Stimulated activated naive CD4-positive, alpha-beta T cell treated with Interleukin-2 at 50 U/mL for 16 hours (primary cell): ENCODE results near the gene SYNJ2.

Experiments
- DNase-seq: peaks from one replicate; lab custom pipeline; 2025; lab: John Stamatoyannopoulos, UW

SYNJ2 gene

GRCh38 chr6:157978021-157978783, 3.5 kb upstream of the SYNJ2 start:
- DNase-seq, result no peak

DNA sequence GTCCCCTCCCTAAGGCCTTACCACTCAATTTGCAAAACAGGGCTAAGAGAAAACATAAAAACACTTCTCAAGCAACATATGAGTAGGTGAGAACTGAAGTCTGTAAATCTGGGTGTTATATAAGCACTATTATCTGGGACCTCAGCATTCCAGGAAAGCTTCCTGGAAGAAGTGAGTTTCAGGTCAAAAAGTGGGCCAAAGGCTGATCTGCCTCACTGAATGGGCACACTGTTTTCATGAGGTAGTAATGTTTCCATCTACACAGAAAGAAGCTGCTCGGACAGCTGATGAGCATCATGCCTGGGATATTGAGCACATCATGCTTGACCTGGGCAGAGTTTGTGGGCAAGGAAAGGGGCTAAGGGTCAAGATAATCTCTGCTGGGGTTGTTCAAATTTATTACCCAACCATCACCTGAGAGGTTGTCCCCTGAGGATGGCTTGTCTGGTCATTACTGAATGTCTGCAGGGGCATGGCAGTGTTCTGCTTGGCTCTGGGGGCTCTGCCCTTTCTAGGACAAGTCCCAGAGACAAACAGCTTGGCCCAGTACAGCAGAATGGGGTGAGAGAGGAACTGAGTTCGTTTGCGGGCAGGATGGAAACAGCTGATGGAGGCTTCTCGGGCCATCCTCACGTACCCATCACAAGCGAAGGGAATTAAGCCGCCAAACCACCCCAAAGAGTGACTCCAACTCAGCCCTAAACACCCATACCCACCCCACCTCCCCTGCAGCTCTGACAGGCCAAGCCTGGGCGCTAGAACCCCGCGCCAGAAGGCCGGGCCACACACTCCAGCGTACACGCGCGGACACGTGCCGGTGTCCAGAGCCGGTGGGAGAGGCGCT, 1.2 kb upstream of the SYNJ2 start:
- no peak for DNase-seq

- no peak for DNase-seq
Measured at GRCh38 chr6:157981132-157981394, 600 bp upstream of the SYNJ2 start.

DNA sequence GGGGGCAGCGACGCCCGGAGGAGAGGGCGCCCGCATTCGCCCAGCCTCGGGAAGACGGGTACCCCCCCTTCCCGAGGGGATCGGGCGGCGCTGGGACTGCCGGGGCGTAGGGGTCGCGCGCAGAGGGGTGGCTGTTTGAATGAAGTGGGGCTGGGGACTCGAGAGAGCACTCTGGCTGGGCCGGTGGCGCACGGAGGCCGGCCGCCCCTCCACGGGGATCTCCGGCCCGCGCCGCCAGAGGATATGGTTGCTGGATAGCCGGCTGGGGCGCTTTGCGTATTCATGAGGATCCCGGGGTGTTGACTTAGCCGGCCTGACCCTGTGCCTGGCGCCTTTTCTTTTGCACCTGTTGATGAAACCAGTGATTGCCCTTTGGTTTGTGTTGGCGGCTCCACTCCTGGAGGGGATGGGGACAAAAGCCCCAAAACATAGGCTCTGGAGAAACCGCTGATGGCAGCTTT, 469 bp downstream of the SYNJ2 start:
- peak; percentile 13 for DNase-seq

DNA sequence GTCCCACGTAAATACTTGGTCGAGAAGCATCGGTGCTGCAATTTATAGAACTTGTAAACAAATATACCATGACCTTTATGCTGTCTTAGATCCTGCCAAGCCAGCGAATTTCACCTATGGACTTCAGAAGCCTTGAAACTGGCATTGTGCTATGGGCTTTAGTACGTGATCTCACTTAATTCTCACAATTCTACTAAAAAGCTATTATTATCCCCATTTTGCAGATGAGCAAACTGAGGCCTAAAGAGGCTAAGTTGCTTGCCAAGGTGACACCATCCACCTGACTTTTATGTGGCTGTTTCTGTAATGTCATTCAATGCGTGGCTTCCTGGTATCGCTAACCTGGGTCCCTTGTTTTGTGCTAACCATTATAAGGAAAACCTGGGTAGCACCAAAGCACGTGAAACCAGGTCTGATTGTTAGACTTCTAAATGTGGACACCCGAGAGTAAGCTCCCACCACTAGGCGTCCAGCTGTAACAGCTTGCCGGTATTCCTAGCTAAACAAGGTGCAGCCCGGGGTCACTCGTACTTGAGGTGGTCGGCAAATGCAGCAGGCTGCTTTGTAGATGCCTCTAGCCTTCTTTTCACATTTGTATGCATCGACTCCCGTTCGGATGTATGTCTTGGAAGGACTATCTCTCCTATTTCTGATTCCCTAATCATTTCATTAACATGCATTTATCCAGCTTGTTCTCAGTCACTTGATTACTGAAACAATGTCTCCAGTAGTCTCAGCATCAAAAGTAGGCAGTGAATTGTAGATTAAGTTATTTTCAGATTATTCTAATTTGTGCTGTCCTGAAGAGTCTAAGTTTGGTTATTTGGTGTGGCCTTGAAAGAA, 1.1 kb downstream of the SYNJ2 start:
- no peak for DNase-seq

DNA sequence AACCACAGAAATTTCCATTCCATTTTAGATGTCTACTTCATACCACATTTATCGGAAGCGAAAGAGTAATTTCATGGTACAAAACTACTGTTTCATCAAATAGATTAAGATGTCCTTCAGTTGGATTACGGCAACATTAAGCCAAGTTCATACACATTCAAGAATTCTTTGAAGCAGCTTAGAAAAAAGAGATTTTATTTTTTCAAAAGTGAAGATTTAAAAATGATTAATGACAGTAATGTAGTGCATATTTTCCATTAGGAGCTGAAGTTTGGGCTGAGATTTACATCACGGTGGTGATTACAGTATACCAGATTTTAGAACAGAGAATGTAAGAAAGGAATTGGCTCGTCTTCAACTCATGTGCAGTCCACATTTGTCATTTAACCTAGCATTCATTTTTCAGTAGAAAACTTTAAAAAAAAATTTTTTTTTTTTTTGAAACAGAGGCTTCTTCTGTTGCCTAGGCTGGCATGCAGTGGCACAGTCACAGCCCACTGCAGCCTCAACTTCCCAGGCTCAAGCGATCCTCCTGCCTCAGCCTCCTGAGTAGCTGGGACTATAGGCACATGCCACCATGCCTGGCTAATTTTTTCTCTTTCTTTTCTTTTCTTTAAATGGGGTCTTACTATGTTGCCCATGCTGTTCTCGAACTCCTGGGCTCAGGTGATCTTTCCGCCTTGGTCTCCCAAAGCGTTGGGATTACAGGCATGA, 1.9 kb downstream of the SYNJ2 start:
- DNase-seq, result no peak

- DNase-seq, result no peak
Measured at GRCh38 chr6:157984128-157984527, 2.5 kb downstream of the SYNJ2 start.

DNA sequence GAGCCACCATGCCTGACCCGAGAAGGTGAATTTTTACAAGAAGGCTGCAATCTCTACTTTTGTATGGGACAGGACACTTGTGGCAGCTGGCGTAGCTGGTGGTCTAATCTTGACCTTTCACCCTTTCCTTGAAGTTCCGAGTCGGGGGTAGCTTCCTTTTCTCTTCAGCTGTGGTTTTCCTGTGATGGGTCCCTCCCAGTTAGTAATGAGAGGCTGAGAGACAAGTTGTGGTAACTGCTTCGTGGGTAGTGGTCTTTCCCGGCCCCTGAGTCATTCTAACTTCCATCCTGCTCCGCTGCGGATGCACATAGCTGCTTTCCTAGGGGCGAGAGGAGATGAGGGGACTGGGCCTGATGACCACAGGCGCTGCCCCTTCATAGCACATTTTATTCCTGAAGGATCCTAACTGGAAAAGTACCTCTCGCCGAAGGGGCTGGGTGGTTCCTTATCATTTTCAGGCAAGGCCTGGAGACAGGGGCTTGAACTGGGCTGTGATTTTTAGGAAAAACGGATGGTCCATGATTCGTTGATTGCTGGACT, 3.1 kb downstream of the SYNJ2 start:
- DNase-seq, result no peak

- no peak for DNase-seq
Measured at GRCh38 chr6:157985378-157986155, 3.9 kb downstream of the SYNJ2 start.

- DNase-seq, result no peak
Measured at GRCh38 chr6:157987788-157988699, 6.4 kb downstream of the SYNJ2 start.

DNA sequence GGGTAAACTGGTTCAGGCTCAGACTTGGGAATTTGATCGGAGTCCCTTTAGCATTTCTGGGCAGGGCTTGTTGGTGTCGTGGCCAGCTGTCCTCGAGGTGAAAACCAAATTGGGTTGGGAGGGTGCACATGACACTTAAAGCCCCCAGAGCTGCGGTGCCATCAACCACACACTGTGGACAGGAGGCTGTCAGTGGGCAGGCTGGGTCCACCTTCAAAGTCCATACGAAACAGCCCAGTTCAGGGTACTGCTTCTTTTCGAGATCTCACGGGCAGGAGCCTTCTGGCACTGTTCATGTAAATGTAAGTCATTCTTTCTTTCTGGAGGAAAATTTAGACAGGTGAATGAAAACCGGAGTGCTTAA, 7.0 kb downstream of the SYNJ2 start:
- DNase-seq, result no peak

GRCh38 chr6:157989541-157990289, 8.1 kb downstream of the SYNJ2 start:
- no peak for DNase-seq

DNA sequence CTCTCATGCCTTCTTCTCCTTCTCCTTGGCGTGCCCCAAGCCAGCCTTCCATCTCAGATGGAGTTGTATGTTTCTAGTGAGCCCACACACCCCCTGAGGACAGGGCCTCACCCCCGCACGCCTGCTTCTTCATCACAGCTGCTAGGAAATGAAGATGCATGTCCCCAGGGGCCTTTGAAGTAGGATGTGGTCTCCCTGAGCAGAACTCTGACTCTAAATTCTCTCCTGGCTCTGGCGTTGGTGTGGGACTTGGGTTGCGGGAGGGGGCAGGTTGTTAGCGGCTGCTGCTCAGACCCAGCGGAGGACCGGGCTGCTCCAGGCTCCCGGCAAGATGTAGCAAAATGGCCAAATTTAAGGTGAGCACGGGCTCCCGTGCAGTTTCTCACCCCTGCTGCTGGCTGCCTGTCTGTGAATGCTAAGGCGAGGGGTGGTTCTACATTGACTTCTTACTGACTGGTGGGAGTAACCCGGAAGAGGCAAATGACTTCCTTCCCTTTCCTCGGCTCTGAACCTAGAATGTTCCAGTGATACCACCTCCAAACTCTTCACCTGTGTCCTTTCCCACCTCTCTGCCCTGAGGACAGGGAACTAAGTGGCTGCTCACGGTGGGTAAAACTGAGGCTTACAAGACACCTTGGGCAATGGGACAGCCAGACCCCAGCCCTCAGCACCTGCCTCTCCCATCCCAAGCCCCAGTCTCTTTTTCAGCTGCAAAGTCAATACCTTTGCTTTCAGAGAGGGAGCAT, 8.8 kb downstream of the SYNJ2 start:
- DNase-seq, result no peak

DNA sequence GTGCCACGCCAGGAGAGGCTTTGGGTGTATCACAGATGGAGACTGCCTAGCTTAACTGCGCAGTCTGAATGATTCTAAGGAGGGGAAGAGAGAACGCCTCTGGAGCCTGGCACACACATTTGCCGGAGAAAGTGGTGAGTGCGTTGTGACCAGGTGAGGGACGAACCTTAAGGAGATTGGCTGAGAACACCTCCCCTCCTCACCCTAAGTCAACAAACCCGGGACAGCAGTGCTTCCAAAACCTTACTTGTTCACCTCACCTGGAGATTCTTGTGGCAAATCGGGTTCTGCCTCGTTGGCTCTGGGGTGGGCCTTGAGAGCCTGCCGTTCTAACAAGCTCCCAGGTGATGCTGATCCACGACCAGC, 9.4 kb downstream of the SYNJ2 start:
- no peak for DNase-seq

DNA sequence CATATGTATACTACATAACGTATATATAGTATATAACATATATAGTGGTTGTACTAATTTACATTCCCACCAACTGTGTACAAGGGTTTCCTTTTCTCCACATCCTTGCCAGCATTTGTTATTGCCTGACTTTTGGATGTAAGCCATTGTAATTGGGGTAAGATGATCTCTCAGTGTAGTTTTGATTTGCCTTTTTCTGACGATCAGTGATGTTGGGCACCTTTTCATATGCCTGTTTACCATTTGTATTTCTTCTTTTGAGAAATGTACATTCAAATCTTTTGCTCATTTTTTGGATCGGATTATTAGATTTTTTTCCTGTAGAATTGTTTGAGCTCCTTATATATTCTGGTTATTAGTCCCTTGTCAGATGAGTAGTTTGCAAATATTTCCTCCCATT, 11.4 kb downstream of the SYNJ2 start:
- DNase-seq, result no peak

DNA sequence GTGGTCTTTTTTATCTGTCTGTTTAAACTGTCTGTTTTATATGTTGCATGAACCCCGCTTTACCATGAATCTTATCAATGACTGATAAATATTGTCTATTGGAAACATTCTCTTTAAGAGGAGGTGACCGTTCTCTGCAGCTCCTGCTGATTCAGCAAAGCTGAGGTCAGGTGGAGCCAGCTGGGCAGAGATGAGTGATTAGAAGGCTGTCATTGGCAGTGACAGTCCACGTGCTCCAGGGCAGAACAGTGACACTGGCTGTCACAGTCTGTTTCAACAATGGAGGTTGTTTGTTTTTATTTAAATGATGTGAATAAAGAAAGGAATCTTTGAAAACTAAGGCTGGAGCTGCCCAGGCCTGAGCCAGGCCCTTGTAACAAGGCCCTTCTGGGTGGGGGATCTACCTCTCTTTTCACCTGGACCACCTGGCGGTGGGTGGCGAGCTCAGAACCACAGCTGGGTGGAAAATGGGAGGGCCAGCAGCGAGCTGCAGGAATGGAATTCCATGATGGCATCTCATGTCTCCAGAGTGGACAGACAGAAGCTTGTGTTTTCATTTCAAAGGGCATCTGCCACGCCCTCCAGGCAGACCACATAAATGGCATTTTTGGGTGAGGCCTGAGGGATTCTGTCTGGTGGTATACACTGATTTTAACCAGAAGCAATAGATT, 12.6 kb downstream of the SYNJ2 start:
- no peak for DNase-seq

DNA sequence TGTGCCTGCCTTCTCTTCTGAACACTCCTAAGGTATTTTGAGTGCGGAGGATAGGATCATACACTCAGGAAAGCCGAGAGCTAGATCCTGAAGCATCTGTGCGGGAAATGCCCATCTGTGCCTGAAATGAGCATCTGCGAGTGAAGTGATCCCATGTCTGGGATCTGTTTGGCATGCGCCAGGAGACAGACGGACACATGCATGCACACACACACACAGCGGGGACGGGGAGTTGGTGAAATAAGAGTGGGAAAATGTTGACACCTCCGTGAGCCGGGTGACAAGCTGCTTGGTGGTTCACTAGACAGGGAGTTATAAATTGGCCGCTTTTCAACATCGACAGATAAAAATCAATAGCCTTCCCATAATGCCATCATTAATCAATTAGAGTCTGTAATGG, 13.8 kb downstream of the SYNJ2 start:
- DNase-seq, result no peak

DNA sequence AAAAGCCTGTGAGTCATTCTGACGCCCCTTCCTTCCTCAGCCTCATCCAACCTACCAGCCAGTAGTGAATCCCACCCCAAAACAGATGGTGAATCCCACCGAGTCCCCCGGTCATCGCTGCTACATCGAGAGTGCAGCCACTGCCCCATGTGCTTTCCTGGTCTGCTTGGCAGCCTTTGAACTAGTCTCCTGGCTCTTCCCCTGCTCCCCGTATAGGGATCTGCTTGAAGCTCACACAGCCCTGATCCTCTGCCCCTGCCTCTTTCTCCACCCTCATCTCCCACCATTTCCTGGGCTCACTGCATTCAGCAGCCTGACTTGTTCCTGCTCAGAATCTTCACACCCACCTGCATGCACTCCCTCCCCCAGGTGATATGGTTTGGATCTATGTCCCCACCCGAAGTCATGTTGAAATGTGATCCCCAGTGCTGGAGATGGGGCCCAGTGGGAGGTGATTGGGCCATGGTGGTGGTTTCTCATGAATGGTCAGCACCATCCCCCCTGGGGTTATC, 14.6 kb downstream of the SYNJ2 start:
- no peak for DNase-seq
